ENCODE data around the gene SPATA13.

DNA sequence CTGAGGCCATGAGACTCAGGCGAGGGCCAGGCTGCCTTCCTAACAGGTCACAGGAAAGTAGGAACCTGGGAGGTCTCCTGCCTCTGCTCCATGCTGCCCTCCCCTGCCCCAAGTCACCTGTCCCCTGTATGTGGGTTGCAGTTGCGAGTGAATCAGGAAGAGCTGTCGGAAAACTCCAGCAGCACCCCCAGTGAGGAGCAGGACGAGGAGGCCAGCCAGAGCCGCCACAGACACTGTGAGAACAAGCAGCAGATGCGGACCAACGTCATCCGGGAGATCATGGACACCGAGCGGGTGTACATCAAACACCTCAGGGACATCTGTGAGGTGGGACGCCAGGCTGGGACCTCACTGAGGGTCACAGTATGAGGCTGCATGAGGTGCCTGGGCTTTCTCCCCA, 126.1 kb downstream of the SPATA13 start:
- no peak for TF ChIP-seq POLR2AphosphoS5 (IDR thresholded peaks at IDR 0.05; ENCODE audit: low read depth, low read length)
- TF ChIP-seq, protein P1, sequence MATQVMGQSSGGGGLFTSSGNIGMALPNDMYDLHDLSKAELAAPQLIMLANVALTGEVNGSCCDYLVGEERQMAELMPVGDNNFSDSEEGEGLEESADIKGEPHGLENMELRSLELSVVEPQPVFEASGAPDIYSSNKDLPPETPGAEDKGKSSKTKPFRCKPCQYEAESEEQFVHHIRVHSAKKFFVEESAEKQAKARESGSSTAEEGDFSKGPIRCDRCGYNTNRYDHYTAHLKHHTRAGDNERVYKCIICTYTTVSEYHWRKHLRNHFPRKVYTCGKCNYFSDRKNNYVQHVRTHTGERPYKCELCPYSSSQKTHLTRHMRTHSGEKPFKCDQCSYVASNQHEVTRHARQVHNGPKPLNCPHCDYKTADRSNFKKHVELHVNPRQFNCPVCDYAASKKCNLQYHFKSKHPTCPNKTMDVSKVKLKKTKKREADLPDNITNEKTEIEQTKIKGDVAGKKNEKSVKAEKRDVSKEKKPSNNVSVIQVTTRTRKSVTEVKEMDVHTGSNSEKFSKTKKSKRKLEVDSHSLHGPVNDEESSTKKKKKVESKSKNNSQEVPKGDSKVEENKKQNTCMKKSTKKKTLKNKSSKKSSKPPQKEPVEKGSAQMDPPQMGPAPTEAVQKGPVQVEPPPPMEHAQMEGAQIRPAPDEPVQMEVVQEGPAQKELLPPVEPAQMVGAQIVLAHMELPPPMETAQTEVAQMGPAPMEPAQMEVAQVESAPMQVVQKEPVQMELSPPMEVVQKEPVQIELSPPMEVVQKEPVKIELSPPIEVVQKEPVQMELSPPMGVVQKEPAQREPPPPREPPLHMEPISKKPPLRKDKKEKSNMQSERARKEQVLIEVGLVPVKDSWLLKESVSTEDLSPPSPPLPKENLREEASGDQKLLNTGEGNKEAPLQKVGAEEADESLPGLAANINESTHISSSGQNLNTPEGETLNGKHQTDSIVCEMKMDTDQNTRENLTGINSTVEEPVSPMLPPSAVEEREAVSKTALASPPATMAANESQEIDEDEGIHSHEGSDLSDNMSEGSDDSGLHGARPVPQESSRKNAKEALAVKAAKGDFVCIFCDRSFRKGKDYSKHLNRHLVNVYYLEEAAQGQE (IDR thresholded peaks at IDR 0.05; ENCODE audit: low read depth): no peak
- TF ChIP-seq SIN3A (IDR thresholded peaks at IDR 0.05; ENCODE audit: low read depth): no peak
- TF ChIP-seq ZNF274 (IDR thresholded peaks at IDR 0.05; ENCODE audit: low read depth, low read length): no peak
- TF ChIP-seq, protein P2, sequence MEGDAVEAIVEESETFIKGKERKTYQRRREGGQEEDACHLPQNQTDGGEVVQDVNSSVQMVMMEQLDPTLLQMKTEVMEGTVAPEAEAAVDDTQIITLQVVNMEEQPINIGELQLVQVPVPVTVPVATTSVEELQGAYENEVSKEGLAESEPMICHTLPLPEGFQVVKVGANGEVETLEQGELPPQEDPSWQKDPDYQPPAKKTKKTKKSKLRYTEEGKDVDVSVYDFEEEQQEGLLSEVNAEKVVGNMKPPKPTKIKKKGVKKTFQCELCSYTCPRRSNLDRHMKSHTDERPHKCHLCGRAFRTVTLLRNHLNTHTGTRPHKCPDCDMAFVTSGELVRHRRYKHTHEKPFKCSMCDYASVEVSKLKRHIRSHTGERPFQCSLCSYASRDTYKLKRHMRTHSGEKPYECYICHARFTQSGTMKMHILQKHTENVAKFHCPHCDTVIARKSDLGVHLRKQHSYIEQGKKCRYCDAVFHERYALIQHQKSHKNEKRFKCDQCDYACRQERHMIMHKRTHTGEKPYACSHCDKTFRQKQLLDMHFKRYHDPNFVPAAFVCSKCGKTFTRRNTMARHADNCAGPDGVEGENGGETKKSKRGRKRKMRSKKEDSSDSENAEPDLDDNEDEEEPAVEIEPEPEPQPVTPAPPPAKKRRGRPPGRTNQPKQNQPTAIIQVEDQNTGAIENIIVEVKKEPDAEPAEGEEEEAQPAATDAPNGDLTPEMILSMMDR (IDR thresholded peaks at IDR 0.05 in 2 of 3, conservative IDR thresholded peaks at IDR 0.05 in 1 of 3; ENCODE audit: borderline replicate concordance in 1 of 3, insufficient read depth in 1 of 3, low read depth in 2 of 3, low read length in 2 of 3): no peak

Data from HCT116 (cell line).